Measurements from ENCODE around the gene CEP112.
A peak's percentile ranks its signal among the peaks of the same experiment; 100 is the strongest.
"Not testable (repeated sequence)": the region's sequence is repeated elsewhere in the genome, so short reads cannot be mapped to it uniquely, and the experiment has no call there.

Gene CEP112

GRCh38 chr17:65790241-65790640, 401.7 kb downstream of the CEP112 start:
- Histone ChIP-seq H3K9me3 (replicated peaks; ENCODE audit: low read length) (no peaks in the 10 kb centered on the region), H3K4me1 (ENCODE audit: control insufficient read depth, insufficient read depth, low read length) (peaks cover 14% of the 10 kb centered on the region), H3K36me3 (ENCODE audit: insufficient read depth, low read length) (no peaks in the 10 kb centered on the region), H3K4me3 (ENCODE audit: low read length) (no peak overlapping the region), H3K9ac (ENCODE audit: low read depth, low read length) (no peak overlapping the region), H3K4me2 (ENCODE audit: low read length) (no peak overlapping the region), H3K27me3 (ENCODE audit: control insufficient read depth, insufficient read depth, low read length) (no peaks in the 10 kb centered on the region)

DNA sequence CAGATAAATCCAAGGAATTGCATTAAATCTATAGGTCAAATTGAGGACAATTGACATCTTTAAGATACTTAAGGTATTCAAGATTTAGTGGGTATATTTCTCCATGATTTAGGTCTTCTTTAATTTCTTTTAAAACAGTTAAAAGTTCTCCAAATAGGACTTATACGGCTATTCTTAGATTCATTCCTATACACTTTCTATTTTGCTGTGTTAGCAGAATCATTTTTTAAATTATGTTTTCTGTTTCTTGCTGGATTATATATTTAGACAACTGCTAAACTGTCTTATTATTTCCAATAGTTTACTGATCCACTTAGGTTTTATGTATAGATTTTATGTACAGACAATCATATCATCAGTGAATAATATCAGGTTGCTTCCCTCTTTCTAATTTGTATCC, 404.4 kb downstream of the CEP112 start:
- H3K9ac ChIP-seq (ENCODE audit: low read depth, low read length), result no peak overlapping the region
- no peak overlapping the region for H3K4me3 ChIP-seq (ENCODE audit: low read length)
- no peak overlapping the region for H3K4me2 ChIP-seq (ENCODE audit: low read length)
- no peaks in the 10 kb centered on the region for H3K27me3 ChIP-seq (ENCODE audit: control insufficient read depth, insufficient read depth, low read length)
- H3K9me3 ChIP-seq (replicated peaks; ENCODE audit: low read length), result no peaks in the 10 kb centered on the region
- peaks cover 30% of the 10 kb centered on the region for H3K4me1 ChIP-seq (ENCODE audit: control insufficient read depth, insufficient read depth, low read length)
- no peaks in the 10 kb centered on the region for H3K36me3 ChIP-seq (ENCODE audit: insufficient read depth, low read length)

- H3K36me3 ChIP-seq (ENCODE audit: insufficient read depth, low read length), result no peaks in the 10 kb centered on the region
- H3K4me1 ChIP-seq (ENCODE audit: control insufficient read depth, insufficient read depth, low read length), result peaks cover 30% of the 10 kb centered on the region
- no peak overlapping the region for H3K4me3 ChIP-seq (ENCODE audit: low read length)
- no peak overlapping the region for H3K4me2 ChIP-seq (ENCODE audit: low read length)
- no peaks in the 10 kb centered on the region for H3K9me3 ChIP-seq (replicated peaks; ENCODE audit: low read length)
- H3K9ac ChIP-seq (ENCODE audit: low read depth, low read length), result no peak overlapping the region
- no peaks in the 10 kb centered on the region for H3K27me3 ChIP-seq (ENCODE audit: control insufficient read depth, insufficient read depth, low read length)
Measured at GRCh38 chr17:65786479-65786878, 405.5 kb downstream of the CEP112 start.

GRCh38 chr17:65785109-65785508, 406.8 kb downstream of the CEP112 start:
- Histone ChIP-seq H3K4me3 (ENCODE audit: low read length) (peak overlapping the region; percentile 11), H3K36me3 (ENCODE audit: insufficient read depth, low read length) (no peaks in the 10 kb centered on the region), H3K4me2 (ENCODE audit: low read length) (peak overlapping the region; percentile 59), H3K9ac (ENCODE audit: low read depth, low read length) (peak overlapping the region; percentile 68), H3K27me3 (ENCODE audit: control insufficient read depth, insufficient read depth, low read length) (no peaks in the 10 kb centered on the region), H3K4me1 (ENCODE audit: control insufficient read depth, insufficient read depth, low read length) (peaks cover 30% of the 10 kb centered on the region), H3K9me3 (replicated peaks; ENCODE audit: low read length) (no peaks in the 10 kb centered on the region)

GRCh38 chr17:65783845-65784334, 408.0 kb downstream of the CEP112 start:
- Histone ChIP-seq H3K9me3 (replicated peaks; ENCODE audit: low read length) (no peaks in the 10 kb centered on the region), H3K4me3 (ENCODE audit: low read length) (no peak overlapping the region), H3K27me3 (ENCODE audit: control insufficient read depth, insufficient read depth, low read length) (no peaks in the 10 kb centered on the region), H3K36me3 (ENCODE audit: insufficient read depth, low read length) (no peaks in the 10 kb centered on the region), H3K9ac (ENCODE audit: low read depth, low read length) (peak overlapping the region; percentile 42), H3K4me2 (ENCODE audit: low read length) (peak overlapping the region; percentile 69), H3K4me1 (ENCODE audit: control insufficient read depth, insufficient read depth, low read length) (peaks cover 30% of the 10 kb centered on the region)

- not testable (repeated sequence) for H3K4me2 ChIP-seq (ENCODE audit: low read length); H3K36me3 ChIP-seq (ENCODE audit: insufficient read depth, low read length); H3K9ac ChIP-seq (ENCODE audit: low read depth, low read length); H3K27me3 ChIP-seq (ENCODE audit: control insufficient read depth, insufficient read depth, low read length); H3K4me3 ChIP-seq (ENCODE audit: low read length); H3K9me3 ChIP-seq (replicated peaks; ENCODE audit: low read length)
- H3K4me1 ChIP-seq (ENCODE audit: control insufficient read depth, insufficient read depth, low read length), result peaks cover 30% of the 10 kb centered on the region
Measured at GRCh38 chr17:65782104-65782706, 409.7 kb downstream of the CEP112 start.

DNA sequence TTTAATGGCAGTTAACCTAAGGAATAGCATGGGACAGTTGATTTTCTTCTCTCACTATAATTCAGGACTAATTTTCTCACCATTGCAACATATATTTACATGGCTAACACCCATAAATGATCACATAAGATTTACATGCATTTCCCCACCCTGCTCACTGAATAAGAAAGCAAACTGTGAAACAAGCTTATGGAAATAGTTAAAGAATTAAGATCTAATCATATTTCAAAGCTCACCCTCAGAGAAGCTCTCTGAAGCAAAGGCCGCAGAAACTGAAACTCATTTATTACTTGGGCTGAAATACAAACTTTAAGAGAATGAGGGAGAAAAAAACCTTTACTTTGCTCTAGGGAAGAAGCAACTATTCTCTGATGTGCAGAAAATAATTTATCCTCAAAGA, 411.8 kb downstream of the CEP112 start:
- no peak overlapping the region for H3K4me2 ChIP-seq (ENCODE audit: low read length)
- H3K4me1 ChIP-seq (ENCODE audit: control insufficient read depth, insufficient read depth, low read length), result peaks cover 15% of the 10 kb centered on the region
- no peak overlapping the region for H3K4me3 ChIP-seq (ENCODE audit: low read length)
- H3K36me3 ChIP-seq (ENCODE audit: insufficient read depth, low read length), result no peaks in the 10 kb centered on the region
- H3K9me3 ChIP-seq (replicated peaks; ENCODE audit: low read length), result no peaks in the 10 kb centered on the region
- no peak overlapping the region for H3K9ac ChIP-seq (ENCODE audit: low read depth, low read length)
- no peaks in the 10 kb centered on the region for H3K27me3 ChIP-seq (ENCODE audit: control insufficient read depth, insufficient read depth, low read length)

DNA sequence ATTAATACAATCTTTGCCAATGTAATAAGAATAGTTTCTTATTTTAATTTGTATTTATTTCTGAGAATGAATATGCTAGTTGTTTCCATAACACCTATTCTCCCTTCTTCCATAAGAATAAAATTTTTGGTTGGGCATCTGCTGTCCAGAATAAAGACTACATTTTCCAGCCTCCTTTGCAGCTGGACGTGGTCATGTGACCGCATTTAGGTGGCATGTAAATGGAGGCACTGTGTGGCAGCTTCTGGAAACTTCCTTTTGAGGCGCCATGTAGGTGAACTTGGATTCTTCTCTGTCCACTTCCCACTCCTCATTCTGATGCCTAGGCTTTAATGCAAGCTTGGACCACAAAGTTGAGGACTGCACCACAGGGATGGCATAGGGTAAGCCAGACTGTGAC, 415.0 kb downstream of the CEP112 start:
- Histone ChIP-seq H3K4me2 (ENCODE audit: low read length) (no peak overlapping the region), H3K4me3 (ENCODE audit: low read length) (no peak overlapping the region)

GRCh38 chr17:65774787-65775186, 417.1 kb downstream of the CEP112 start:
- Histone ChIP-seq H3K4me2 (ENCODE audit: low read length) (no peak overlapping the region), H3K9ac (ENCODE audit: low read depth, low read length) (no peak overlapping the region), H3K9me3 (replicated peaks; ENCODE audit: low read length) (no peaks in the 10 kb centered on the region), H3K36me3 (ENCODE audit: insufficient read depth, low read length) (no peaks in the 10 kb centered on the region), H3K4me3 (ENCODE audit: low read length) (no peak overlapping the region), H3K4me1 (ENCODE audit: control insufficient read depth, insufficient read depth, low read length) (no peaks in the 10 kb centered on the region), H3K27me3 (ENCODE audit: control insufficient read depth, insufficient read depth, low read length) (no peaks in the 10 kb centered on the region)

More for the DNA sequence above, 415.0 kb downstream of the CEP112 start:
- H3K9ac ChIP-seq (ENCODE audit: low read depth, low read length), result no peak overlapping the region
- H3K36me3 ChIP-seq (ENCODE audit: insufficient read depth, low read length), result no peaks in the 10 kb centered on the region
- no peaks in the 10 kb centered on the region for H3K9me3 ChIP-seq (replicated peaks; ENCODE audit: low read length)
- no peaks in the 10 kb centered on the region for H3K4me1 ChIP-seq (ENCODE audit: control insufficient read depth, insufficient read depth, low read length)
- H3K27me3 ChIP-seq (ENCODE audit: control insufficient read depth, insufficient read depth, low read length), result no peaks in the 10 kb centered on the region

- H3K4me3 ChIP-seq (ENCODE audit: low read length), result no peak overlapping the region
- no peaks in the 10 kb centered on the region for H3K27me3 ChIP-seq (ENCODE audit: control insufficient read depth, insufficient read depth, low read length)
- no peak overlapping the region for H3K4me2 ChIP-seq (ENCODE audit: low read length)
- no peaks in the 10 kb centered on the region for H3K9me3 ChIP-seq (replicated peaks; ENCODE audit: low read length)
- H3K9ac ChIP-seq (ENCODE audit: low read depth, low read length), result no peak overlapping the region
- no peaks in the 10 kb centered on the region for H3K4me1 ChIP-seq (ENCODE audit: control insufficient read depth, insufficient read depth, low read length)
- no peaks in the 10 kb centered on the region for H3K36me3 ChIP-seq (ENCODE audit: insufficient read depth, low read length)
Measured at GRCh38 chr17:65772989-65773388, 418.9 kb downstream of the CEP112 start.

DNA sequence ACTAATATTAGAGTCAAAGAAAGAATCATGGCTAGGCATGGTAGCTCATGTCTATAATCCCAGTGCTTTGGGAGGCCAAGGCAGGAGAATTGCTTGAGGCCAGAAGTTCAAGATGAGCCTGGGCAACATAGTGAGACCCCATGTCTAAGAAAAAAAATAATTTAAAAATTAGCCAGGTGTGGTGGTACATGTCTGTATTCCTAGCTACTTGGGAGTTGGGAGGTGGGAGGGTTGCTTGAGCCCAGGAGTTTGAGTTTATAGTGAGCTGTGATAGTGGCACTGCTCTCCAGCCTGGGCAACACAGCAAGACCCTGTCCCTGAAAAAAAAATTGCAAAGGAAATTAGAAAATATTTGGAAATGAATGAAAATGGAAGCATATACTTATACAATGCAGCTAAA, 420.2 kb downstream of the CEP112 start:
- H3K9me3 ChIP-seq (replicated peaks; ENCODE audit: low read length), result no peaks in the 10 kb centered on the region
- H3K27me3 ChIP-seq (ENCODE audit: control insufficient read depth, insufficient read depth, low read length), result no peaks in the 10 kb centered on the region
- H3K36me3 ChIP-seq (ENCODE audit: insufficient read depth, low read length), result no peaks in the 10 kb centered on the region
- no peaks in the 10 kb centered on the region for H3K4me1 ChIP-seq (ENCODE audit: control insufficient read depth, insufficient read depth, low read length)
- no peak overlapping the region for H3K4me3 ChIP-seq (ENCODE audit: low read length)
- no peak overlapping the region for H3K4me2 ChIP-seq (ENCODE audit: low read length)
- H3K9ac ChIP-seq (ENCODE audit: low read depth, low read length), result no peak overlapping the region

GRCh38 chr17:65763786-65764185, 428.1 kb downstream of the CEP112 start:
- Histone ChIP-seq H3K4me3 (ENCODE audit: low read length) (no peak overlapping the region), H3K4me2 (ENCODE audit: low read length) (no peak overlapping the region), H3K36me3 (ENCODE audit: insufficient read depth, low read length) (no peaks in the 10 kb centered on the region), H3K27me3 (ENCODE audit: control insufficient read depth, insufficient read depth, low read length) (no peaks in the 10 kb centered on the region), H3K9ac (ENCODE audit: low read depth, low read length) (no peak overlapping the region), H3K4me1 (ENCODE audit: control insufficient read depth, insufficient read depth, low read length) (no peaks in the 10 kb centered on the region), H3K9me3 (replicated peaks; ENCODE audit: low read length) (no peaks in the 10 kb centered on the region)
